Activated T-cell treated with anti-CD3 and anti-CD28 coated beads, Interleukin-2, amount 50 U/mL, for 48 hours (primary cell): ENCODE data around the gene COBL.
A peak's percentile ranks its signal among the peaks of the same experiment; 100 is the strongest.

Source experiments
- DNase-seq, 2 experiments: peaks; one replicate each; pipeline ENCODE4 v3.0.0-alpha.2; 2020

COBL gene

GRCh38 chr7:51327287-51327717, 10.7 kb upstream of the COBL start:
- DNase-seq: no peak

GRCh38 chr7:51326656-51327286, 10.2 kb upstream of the COBL start:
- no peak for DNase-seq

- no peak for DNase-seq
Measured at GRCh38 chr7:51325908-51326307, 9.3 kb upstream of the COBL start.

GRCh38 chr7:51325261-51325676, 8.7 kb upstream of the COBL start:
- DNase-seq: no peak

- DNase-seq: no peak
Measured at GRCh38 chr7:51324206-51324898, 7.7 kb upstream of the COBL start.

GRCh38 chr7:51321961-51322515, 5.4 kb upstream of the COBL start:
- no peak for DNase-seq

GRCh38 chr7:51318886-51319579, 2.4 kb upstream of the COBL start:
- DNase-seq: no peak

GRCh38 chr7:51318001-51318400, 1.4 kb upstream of the COBL start:
- no peak for DNase-seq

GRCh38 chr7:51317582-51317910, 937 bp upstream of the COBL start:
- DNase-seq: no peak

- peak in 1 of 2 experiments; percentile 27 for DNase-seq
Measured at GRCh38 chr7:51316262-51316665, 345 bp downstream of the COBL start.

- peak in 1 of 2 experiments; percentile 20 for DNase-seq
Measured at GRCh38 chr7:51315393-51316261, 982 bp downstream of the COBL start.

- no peak for DNase-seq
Measured at GRCh38 chr7:51314726-51315125, 1.9 kb downstream of the COBL start.

GRCh38 chr7:51313738-51314425, 2.7 kb downstream of the COBL start:
- DNase-seq: no peak

- DNase-seq: no peak
Measured at GRCh38 chr7:51312951-51313737, 3.5 kb downstream of the COBL start.

GRCh38 chr7:51311166-51311565, 5.4 kb downstream of the COBL start:
- no peak for DNase-seq

GRCh38 chr7:51310131-51310583, 6.5 kb downstream of the COBL start:
- DNase-seq: no peak

GRCh38 chr7:51309361-51310130, 7.1 kb downstream of the COBL start:
- no peak for DNase-seq

GRCh38 chr7:51308696-51309095, 7.9 kb downstream of the COBL start:
- DNase-seq: no peak

- DNase-seq: no peak
Measured at GRCh38 chr7:51308265-51308664, 8.3 kb downstream of the COBL start.

- no peak for DNase-seq
Measured at GRCh38 chr7:51307651-51308210, 8.9 kb downstream of the COBL start.
